Glomerular visceral epithelial cell (primary cell): ENCODE data around the gene ABTB2.

Experiments
- DNase-seq: peaks from one replicate; pipeline ENCODE4 v3.0.0-alpha.2; 2016; ENCODE audit errors: extremely low spot score

Gene ABTB2

DNA sequence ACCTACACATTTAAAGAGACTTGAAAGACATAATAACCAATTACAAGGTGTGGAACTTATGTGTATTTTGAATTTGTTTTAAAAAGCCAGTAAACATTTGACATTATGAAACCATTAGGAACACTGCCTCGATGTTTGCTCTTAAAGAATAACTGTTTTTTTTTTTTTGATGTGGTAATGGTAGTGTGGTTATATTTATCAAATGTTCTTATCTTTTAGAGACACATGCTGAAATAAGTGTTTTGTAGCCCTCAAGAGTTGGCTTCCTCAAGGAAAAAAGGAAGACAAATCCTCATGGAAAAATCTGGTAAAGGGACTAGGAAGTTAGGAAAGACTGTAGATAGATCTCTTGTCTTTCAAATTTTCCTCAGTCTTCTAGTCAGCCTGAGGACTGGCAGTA, 2.2 kb upstream of the ABTB2 start:
- DNase-seq = no peak

DNA sequence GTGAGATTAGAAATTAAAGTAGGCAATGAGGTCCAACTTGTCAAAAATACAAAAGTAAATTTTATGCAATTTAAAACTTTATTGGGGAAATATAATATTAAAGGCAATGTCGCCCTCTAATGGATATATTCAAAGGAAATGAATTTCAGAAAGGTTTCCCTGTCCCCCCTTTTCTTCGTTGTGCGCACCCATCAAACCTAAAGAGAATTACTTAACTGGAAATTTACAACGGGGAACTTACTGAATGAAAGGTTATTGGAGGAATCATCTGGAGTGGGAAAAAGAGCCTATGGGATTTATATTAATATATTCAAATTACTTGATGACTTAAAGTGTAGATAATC, 1.7 kb upstream of the ABTB2 start:
- no peak for DNase-seq

DNA sequence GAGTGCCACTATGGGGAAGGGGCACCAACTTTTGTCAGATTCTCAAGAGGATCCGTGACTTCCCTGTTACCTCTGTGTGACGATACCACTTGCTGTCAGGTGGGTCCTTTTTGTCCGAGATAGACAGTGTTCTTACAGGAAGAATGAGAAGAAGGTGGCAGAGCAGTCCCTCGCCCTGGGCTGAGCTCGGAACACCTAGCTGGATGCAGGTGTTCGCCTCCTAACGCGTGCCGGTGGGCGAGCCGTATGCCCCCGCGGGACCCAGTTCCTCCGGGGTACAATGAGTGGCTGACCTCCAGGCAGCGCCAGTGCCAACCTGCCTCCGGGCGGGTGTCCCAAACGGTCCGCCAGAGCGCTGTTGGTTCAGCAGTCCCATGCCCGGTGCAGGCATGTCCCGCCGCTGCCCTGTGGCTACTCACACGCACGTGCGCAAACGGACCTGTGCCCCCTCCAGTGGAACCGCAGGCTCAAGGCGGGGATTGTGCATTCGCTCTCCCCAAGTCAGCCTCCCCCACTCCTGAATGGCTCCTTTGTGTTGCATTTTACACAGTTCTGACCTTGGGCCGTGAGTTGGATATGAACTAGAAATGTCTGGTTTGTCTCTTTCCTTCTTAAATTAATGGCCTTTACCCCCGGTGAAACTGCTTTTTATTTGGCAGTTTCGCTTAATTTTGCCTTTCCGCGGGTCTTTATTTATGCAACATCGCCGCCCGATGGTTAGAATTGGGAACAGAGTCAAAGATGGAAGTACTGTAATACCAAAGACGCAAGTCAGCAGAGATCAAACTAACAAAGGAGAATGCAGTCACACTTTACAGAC, 1.1 kb upstream of the ABTB2 start:
- DNase-seq = peak; percentile 76

DNA sequence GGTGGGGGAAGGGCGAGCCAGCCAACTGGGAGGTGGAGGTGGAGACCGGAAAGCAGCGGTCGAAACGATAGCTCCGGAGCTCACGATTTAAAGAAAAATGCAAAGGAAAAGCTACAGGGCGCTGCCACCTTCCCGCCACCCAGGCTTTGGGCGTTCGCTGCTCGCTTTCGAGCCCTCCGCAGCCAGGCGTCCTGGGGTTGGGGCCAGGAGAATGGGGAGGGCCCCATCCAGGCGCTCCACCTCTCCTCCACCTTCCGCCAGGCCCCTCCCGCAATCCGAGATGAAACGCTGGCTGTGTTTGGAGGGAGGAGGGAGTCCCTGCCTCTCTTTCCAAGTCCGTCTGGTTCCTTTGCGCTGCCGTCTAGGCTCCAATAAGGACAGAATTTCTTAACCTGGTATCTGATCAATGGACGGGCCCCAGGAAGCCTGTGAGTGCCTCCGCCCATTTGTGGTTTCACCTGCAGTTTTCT, 483 bp upstream of the ABTB2 start:
- peak; percentile 80 for DNase-seq

DNA sequence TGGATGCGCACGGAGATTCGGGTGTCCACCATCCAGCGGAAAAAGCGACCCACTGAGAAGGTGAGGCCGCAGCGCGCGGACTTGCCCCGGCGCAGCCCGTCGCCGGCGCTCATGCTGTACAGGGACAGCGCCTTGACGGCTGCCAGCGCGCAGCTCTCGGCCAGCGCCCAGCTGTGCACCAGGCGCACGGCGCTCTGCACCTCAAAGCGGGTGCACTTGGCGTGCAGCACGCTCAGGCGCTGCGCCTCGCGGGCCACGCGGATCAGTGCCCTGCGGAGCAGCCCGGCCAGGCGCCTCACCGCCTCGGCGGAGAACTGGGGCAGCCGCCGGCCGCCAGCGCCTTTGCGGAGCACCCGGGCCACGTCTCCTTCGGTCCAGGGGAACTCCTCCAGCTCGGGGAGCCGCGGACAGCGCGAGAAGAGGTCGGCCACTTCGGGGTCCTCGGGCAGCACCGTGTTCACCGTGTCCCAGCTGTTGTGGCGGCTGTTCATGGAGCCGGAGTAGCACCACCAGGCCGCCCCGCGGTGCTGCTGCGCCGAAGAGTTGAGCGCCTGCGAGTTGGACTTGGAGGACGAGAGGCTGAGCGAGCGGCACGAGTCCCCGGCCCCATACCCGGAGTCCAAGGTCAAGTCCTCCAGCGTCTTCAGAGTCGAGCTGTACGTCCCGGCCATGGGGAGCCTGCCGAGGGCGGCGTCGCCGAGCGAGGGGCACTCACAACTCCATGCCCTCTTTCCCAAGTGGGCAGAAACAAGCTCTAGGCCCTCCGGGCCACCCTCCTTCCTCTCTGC, 703 bp downstream of the ABTB2 start:
- peak; percentile 47 for DNase-seq

DNA sequence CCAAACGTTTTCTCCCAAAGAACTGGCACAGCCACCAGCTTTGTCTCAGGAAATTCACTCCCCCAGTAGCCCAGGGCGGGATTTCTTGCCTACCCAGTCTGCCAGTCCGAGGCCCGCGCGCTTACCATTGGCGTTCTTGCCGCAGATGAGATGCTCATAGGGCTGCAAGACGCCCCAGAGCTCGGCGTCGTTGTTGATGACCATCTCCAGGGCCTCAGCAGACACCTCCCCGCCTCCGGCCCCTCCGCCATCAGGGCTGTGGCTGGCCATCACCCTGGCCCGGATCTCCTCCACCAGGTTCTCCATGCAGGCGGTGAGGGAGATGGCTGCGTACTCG, 1.3 kb downstream of the ABTB2 start:
- DNase-seq = peak; percentile 63

DNA sequence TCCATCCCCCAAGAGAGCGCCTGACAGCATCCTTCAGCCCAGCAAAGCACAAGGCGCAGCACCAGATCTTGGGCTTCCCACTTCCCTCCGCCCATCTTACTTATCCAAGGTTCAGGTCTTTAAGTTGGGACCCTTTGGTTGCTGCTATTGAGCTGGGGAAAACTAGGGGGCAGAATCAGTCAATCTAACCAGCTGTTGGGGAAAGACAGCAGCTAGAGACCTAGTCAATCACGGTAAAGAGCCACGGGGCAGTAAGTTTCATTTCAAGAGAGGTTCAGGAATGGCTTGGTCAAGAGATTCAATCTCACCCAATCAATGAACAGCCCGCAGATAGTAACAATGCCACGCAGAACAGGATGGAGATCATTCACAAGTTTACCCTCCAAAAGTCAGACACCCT, 1.7 kb downstream of the ABTB2 start:
- DNase-seq = no peak

DNA sequence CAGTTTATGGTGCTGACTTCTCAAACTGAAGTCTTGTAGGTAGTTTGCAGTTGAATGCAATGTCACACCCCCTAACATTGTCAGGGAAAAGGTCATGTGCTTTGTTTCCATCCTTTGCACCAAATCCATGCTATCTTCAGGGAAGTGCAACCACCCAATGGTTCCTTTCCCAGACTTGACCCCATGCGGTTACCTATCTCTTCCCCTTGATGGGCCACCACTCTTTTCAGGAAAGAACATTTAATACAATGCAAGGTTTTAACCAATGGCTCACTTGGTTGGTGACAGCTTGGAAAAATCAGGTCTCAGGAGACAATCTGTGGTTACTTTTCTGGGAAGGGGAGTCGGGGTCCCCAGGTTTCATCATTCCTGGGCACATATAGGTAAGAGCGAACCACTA, 2.1 kb downstream of the ABTB2 start:
- DNase-seq = no peak

DNA sequence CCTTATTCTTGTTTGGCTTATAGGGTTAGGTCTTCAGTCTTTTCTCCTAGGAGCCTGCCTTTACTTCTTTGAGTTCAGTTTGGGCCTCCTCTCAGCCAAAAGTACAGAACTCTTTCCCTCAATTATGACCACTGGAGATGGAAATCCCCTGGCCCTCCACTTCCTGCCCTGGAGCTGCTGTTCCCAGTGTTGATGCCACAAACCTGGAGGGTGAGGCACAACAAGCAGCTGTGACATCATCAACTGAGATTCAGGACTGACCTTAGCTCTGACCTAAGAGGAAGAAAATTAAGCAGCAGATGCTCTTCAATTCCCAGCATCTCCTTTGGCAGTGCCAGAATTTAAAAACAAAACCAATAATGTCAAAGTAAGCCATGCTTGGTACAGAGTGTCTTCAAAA, 3.0 kb downstream of the ABTB2 start:
- peak; percentile 65 for DNase-seq

DNA sequence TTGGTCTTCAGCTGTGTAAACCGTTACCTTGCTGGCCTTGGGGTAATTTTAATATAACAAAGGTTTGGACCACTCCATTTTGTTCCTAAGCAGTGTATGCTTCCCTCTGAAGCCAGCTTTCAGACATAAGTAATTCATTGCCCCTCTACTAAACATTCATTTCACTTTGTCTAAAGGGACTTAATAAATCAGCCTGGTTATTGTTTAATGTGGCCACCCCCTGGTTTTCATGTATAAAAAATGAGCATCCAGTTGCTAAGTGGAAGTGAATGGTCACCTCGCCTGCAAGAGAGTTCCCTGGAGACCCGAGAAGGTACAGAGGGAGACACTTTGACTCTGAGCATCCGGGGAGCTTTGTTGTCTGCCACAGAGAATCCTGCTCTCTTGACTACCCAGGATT, 3.9 kb downstream of the ABTB2 start:
- DNase-seq = no peak

DNA sequence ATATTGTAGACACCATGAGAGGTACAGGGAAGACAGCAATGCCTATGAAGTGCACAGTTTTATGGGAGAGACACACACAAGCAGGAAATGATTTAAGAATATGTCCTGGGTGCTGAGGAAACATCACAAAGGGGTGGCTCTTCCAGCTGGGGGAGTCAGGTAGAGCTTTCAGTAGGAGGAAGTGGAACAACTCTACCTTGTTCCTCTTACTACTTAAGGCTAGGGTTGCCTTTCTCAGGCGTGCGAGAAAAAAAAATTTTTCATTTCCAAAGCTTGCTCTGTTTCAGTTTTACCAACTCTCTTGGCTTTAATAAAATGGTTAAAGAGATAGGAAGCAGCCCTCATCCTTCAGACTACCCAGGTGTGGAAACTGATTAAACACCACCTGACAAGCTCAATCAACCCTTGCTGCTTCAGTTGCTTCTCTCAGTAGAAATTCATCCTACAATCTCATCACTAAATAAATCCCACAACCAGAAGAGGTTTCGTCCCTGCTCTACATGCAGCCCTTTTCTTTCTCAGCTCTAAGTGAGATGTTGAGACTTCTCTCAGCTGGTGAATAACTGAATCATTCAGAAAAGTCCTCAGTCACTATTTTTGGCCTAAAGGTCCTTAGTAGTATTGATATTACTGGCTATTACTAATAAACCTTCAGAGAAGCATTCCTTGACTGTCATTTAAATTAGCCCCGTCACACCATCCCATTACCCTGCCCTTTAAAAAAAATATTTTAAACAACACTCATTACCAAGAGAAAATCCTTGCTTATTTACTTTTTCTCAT, 5.9 kb downstream of the ABTB2 start:
- no peak for DNase-seq

DNA sequence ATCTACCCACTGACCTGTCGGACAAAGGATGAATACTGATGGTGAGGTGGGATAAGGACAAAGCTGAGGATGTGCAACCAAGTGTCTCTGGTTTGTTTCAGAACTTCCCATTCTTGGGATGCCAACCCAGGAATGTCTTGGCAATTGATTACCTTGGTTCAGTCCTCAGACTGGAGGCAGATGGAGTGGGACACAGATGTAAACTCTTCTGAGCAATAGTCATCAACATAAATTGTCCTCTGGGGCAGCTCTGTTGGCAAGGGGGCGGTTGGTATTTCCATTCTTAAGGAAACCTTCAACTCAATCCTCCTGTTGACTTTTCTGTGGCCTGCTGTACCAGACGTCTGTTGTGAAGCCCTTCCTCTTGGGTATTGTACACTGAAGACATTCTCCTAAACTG, 6.8 kb downstream of the ABTB2 start:
- DNase-seq = no peak

DNA sequence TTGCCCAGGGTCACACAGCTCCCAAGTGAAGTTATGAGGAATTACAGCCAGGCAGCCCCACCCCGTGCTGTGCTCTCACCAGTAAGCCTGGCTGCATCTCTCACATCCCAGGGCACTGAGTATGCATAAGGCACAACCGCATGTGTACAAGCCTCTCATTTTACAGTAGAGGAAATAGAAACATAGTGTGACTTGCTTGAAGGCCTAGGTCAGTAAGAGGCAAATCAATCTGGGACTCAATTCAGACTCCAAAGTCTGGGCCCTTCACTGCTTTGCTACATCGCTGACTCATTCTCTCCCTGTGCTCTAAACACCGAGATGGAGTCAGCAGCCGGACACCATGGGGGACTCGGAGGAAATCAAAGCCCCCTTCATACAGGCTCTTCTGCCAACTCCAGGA, 7.9 kb downstream of the ABTB2 start:
- DNase-seq = no peak

DNA sequence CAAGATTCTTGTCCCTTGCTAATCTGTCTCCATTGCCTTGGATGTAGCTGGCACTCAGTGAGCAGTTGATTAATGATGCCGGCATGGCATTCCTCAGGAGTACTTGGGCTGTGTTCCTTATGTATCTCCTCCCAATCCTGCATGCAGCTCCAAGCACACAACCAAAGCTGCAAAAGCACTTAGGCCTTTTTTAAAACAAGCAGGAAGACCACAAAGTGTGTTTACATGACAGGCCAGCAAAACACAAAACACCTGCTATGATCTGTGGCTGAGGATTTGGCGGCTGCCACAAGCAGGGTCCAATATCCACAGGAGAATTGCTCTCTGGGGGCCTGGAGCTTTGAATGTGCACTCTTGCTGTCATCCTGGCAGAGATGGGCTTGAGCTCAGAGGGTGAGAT, 8.9 kb downstream of the ABTB2 start:
- no peak for DNase-seq

DNA sequence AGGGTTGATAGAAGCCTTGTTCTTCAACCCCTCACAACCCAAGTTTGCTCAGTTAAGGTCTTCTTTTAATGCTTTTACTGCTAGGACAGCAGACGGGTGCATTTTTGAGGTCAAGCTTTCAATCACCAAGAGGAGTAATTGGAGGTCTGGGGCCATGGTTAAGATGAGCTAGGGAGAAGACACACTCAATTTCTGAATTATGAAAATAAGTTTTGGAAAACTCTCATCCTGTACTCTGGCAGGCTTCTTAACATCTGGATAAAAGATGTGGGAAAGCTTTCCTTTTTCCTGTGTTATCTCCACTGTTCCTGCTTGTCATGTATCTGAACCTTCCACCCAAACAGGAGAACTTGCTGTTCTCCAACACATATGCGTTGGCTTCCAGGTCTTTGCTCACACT, 9.7 kb downstream of the ABTB2 start:
- DNase-seq = no peak

DNA sequence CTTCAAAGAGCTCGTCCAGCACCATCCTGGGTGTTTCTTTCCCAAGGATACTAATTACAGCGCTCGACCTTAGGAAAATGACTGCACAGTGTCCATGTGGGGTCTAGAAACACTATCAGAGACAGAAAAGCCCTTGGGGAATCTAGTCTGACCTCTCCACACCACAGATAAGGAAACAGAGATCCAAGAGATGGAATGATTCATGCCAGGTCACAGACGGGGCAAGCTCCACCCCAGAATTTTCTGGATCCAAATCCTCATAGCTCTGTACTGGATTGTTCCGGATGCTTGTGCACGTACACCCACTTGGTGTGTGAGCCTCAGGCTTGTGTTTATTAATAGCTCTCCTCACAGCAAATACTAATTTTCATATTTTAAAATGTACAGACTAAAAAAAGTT, 11.3 kb downstream of the ABTB2 start:
- peak; percentile 62 for DNase-seq

DNA sequence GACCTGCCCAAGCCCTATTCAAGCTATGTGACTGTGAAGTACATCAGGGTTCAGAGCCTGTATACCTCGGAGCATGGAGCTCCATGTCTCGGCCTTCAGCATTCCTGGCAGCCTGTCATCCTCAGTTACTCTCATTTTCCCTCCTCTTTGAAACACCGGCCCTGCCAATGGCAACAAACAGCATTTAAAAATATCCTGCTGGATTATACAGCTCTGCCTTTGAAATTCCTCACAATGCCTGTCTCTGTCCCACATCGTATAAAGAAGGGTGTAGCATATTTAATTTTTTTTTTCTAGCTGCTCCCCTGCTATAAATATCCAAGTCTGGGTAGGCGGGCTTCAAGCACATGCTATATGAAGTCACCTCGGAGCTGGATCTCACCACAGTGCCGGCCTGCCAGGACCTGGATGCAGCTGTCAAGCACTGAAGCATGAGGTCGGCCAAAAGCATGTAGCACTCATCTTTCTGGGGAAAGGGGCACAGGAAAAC, 11.8 kb downstream of the ABTB2 start:
- peak; percentile 75 for DNase-seq

DNA sequence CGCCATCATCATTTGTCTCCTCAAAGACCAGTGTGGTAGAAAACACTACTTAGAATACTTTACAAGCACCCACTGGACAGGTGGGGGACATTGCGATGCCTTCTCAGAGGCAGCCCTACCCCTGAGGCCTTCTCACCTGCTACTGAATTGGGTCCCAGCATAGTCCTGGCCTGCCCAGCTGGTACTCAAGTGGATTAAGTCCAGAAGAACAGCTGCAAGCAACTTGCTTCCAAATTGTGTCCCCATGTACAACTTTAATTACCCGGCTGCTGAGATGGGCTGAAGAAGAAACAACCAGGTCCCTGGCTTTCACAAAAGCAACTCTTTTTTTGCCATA, 12.3 kb downstream of the ABTB2 start:
- no peak for DNase-seq

DNA sequence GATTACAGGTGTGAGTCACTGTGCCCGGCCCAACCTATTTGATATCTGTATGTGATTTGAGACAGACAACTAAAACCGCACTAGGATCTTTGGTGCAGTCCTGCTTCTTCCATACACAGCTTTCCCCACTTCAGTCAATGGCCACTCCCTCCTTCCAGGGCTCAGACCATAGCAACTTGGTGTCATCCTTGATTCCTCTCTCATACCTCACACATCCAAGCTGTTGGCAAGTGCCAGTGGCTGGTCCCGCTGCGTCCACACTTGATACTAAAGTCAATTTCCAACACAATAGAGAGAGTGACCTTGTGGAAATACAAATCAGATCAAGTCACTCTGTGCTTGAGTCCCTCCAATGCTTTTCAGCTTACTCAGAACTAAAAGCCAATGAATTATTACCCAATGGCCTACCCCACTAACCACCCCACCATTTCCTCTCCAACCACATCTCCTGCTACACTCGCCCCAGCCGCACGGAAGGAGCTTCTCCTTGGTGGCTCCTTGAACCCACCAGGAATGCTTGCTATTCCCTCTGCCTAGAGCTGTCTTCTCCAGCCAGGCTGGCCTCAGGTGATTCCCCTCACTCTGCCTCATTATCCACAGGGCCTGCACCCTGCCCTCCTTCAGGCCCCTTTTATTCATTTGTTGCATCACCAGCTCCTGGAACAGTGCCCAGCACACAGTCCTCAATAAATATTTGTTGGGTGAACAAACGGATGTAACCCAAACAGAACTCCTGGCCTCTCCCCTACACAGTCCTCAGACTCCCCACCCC, 12.9 kb downstream of the ABTB2 start:
- DNase-seq = peak; percentile 98

DNA sequence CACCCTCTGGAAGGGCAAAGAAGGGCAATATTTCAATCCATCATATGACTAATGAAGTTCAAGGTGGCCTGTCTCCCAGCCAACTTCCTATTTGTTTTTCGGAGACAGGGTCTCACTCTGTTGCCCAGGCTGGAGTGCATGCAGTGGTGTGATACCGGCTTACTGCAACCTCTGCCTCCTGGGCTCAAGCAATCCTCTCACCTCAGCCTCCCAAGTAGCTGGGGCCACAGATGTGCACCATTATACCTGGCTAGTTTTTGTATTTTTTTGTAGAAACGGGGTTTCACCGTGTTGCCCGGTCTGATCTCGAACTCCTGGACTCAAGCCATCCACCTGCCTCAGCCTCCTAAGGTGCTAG, 13.4 kb downstream of the ABTB2 start:
- peak; percentile 29 for DNase-seq

DNA sequence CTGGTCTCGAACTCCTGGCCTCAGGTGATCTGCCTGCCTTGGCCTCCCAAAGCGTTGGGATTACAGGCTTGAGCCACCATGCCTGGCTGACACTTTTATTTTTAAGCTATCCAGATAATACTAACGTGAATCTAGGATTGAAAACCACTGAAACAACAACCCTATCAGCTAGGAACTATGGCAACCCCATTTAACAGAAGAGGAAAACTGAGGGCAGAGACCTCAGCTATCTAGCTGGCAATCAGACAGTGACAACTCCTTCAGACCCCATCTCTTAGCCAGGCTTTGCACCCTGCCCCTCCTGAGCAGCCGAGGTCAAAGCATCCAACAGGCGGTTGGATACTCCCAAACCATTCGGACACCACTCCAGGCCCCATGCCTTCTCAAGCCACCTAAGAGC, 14.1 kb downstream of the ABTB2 start:
- no peak for DNase-seq

DNA sequence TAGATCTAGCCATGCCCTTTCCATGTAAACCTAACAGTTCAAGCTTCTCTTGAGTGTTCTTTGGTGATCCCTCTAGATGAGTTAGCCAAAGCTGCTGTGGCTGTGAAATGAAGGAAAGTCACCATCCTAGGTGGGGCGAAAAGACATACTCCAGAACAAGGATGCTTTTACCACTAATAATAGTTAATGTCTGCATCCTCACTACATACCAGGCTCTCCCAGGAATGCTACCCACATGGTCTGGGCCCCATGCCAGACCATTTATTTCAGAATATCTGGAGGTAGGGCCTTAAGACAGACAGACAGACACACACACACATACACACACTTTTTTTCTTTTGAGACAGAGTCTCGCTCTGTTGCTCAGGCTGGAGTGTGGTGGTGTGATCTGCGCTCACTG, 14.7 kb downstream of the ABTB2 start:
- DNase-seq = peak; percentile 98
